PFSK-1 (cell line): ENCODE measurements around the gene TCF12.

ENCODE experiments used
- POLR2AphosphoS5 ChIP-seq: IDR thresholded peaks from 2 replicates; pipeline ENCODE4 v1.6.1; 2012; ENCODE audit warnings: low read depth, mild to moderate bottlenecking, control low read depth, low read length, moderate library complexity
- TAF1 ChIP-seq: IDR thresholded peaks from 2 replicates; pipeline ENCODE4 v1.6.1; 2012; ENCODE audit warnings: low read length, control low read depth, borderline replicate concordance; ENCODE audit not compliant: insufficient read depth
- TF ChIP-seq, protein P1 (sequence below), 2 experiments: IDR thresholded peaks; 2 replicates each; pipeline versions ENCODE4 v1.6.1 to v1.8.0; 2011 to 2012; ENCODE audit warnings: low read depth in 2 of 2, low read length in 2 of 2, control low read depth in 1 of 2, inconsistent platforms in 1 of 2, mild to moderate bottlenecking in 1 of 2, moderate library complexity in 1 of 2; ENCODE audit not compliant: insufficient read depth in 1 of 2

DNA sequence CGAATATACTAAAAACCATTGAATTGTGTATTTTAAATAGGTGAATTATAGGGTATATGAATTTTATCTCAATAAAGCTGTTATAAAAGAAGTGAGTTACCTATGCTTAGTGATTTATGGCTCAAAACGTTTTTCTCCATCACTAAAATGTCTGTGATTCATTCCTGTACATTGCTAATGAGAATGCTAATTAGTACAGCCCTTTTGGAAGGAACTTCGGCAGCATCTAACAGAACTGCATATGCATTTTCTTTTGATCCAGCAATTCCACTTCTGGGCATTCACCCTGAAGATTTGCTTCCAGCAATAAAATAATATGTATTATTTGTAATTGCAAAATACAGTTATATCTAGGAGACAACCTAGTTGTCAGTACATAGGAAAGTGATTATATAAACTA, 53.6 kb downstream of the TCF12 start:
- TF ChIP-seq, protein P1, sequence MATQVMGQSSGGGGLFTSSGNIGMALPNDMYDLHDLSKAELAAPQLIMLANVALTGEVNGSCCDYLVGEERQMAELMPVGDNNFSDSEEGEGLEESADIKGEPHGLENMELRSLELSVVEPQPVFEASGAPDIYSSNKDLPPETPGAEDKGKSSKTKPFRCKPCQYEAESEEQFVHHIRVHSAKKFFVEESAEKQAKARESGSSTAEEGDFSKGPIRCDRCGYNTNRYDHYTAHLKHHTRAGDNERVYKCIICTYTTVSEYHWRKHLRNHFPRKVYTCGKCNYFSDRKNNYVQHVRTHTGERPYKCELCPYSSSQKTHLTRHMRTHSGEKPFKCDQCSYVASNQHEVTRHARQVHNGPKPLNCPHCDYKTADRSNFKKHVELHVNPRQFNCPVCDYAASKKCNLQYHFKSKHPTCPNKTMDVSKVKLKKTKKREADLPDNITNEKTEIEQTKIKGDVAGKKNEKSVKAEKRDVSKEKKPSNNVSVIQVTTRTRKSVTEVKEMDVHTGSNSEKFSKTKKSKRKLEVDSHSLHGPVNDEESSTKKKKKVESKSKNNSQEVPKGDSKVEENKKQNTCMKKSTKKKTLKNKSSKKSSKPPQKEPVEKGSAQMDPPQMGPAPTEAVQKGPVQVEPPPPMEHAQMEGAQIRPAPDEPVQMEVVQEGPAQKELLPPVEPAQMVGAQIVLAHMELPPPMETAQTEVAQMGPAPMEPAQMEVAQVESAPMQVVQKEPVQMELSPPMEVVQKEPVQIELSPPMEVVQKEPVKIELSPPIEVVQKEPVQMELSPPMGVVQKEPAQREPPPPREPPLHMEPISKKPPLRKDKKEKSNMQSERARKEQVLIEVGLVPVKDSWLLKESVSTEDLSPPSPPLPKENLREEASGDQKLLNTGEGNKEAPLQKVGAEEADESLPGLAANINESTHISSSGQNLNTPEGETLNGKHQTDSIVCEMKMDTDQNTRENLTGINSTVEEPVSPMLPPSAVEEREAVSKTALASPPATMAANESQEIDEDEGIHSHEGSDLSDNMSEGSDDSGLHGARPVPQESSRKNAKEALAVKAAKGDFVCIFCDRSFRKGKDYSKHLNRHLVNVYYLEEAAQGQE (IDR thresholded peaks at IDR 0.05; ENCODE audit: insufficient read depth in 1 of 2, low read depth in 2 of 2, low read length in 2 of 2) = no peak
- no peak for TF ChIP-seq POLR2AphosphoS5
- TF ChIP-seq TAF1 = no peak
